HG03571 (cell line): ENCODE data around the gene PIK3IP1.
"Not testable (repeated sequence)": the region's sequence is repeated elsewhere in the genome, so short reads cannot be mapped to it uniquely, and the experiment has no call there.

Source experiments
- ATAC-seq: cut with Tn5 transposase; IDR thresholded peaks from one replicate; pipeline ENCODE4 v1.9.1; 2021; ENCODE audit not compliant: unreplicated experiment

PIK3IP1 gene

GRCh38 chr22:31292236-31292989 is at the start of gene PIK3IP1:
Gene PIK3IP1, minus strand, starts transcription at chr22:31292488. Its CDS starts 144 bp downstream, at chr22:31292344.
- ATAC-seq: no peak

GRCh38 chr22:31341386-31342088 is 49.2 kb upstream of the PIK3IP1 start:
- no peak for ATAC-seq

GRCh38 chr22:31340765-31341247 is 48.5 kb upstream of the PIK3IP1 start:
- ATAC-seq: no peak

- no peak for ATAC-seq
Observed at GRCh38 chr22:31340360-31340759, 48.1 kb upstream of the PIK3IP1 start.

GRCh38 chr22:31339148-31339832 is 47.0 kb upstream of the PIK3IP1 start:
- no peak for ATAC-seq

GRCh38 chr22:31337178-31337577 is 44.9 kb upstream of the PIK3IP1 start:
- no peak for ATAC-seq

GRCh38 chr22:31334329-31334728 is 42.0 kb upstream of the PIK3IP1 start:
- ATAC-seq: no peak

GRCh38 chr22:31333641-31334040 is 41.4 kb upstream of the PIK3IP1 start:
- no peak for ATAC-seq

- ATAC-seq: no peak
Observed at GRCh38 chr22:31332886-31333285, 40.6 kb upstream of the PIK3IP1 start.

GRCh38 chr22:31332010-31332409 is 39.7 kb upstream of the PIK3IP1 start:
- no peak for ATAC-seq

GRCh38 chr22:31329453-31330215 is 37.3 kb upstream of the PIK3IP1 start:
- ATAC-seq: no peak

GRCh38 chr22:31329029-31329428 is 36.7 kb upstream of the PIK3IP1 start:
- no peak for ATAC-seq

GRCh38 chr22:31328544-31328960 is 36.3 kb upstream of the PIK3IP1 start:
- no peak for ATAC-seq

- ATAC-seq: no peak
Observed at GRCh38 chr22:31327806-31328543, 35.7 kb upstream of the PIK3IP1 start.

- no peak for ATAC-seq
Observed at GRCh38 chr22:31326877-31327276, 34.6 kb upstream of the PIK3IP1 start.

GRCh38 chr22:31323578-31324550 is 31.6 kb upstream of the PIK3IP1 start:
- no peak for ATAC-seq

GRCh38 chr22:31321421-31321820 is 29.1 kb upstream of the PIK3IP1 start:
- ATAC-seq: no peak

GRCh38 chr22:31314220-31314619 is 21.9 kb upstream of the PIK3IP1 start:
- ATAC-seq: not testable (repeated sequence)
